ENCODE data around the gene KLRC3.
A peak's percentile ranks its signal among the peaks of the same experiment; 100 is the strongest.
"Not testable (repeated sequence)": the region's sequence is repeated elsewhere in the genome, so short reads cannot be mapped to it uniquely, and the experiment has no call there.

KLRC3 gene

DNA sequence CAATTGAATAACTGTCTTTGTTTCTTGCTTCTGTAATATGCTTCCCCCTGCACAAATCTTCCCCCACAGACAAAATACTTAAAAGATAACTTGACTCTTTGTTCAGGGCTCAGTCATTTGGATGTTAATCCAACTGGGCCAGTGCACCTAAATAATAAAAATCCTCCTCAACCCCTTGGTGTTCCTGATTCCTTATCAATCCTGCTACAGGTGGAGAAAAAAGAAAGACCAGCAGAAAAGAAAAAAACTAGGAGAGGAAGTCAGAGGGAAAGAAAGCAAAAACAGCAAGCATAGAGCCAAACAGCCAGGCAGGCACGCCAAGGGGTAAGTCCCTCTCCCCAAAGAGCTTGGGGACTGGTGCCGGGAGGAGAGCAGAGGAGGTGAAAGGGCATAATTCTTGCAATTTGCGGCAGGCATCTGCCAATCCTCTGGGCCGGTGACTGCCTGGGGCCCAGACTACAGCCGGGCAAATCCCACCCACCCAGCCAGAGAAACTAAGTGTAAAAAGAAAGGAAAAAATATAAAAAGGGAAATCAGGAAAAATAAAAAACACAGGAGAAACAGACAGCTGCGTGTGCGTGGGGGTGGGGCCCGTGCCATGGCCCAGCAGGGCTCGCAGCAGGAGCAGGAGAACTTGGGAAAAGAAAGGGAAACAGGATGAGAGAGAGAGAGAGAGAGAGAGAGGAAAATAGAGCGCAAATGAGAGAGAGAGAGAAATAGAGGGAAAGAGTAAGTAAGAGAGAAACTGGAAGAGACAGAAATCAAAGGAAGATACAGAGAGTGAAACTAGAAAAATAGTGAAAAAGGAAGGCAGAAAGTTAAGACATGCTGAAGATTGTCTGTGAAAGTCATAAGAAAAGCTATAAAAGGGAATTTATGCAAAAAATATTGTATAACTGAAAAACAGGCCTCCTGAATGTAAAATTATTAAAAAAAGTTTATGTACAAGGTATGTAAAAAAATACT lies 51.9 kb downstream of the KLRC3 start:
- no peak for DNase-seq

DNA sequence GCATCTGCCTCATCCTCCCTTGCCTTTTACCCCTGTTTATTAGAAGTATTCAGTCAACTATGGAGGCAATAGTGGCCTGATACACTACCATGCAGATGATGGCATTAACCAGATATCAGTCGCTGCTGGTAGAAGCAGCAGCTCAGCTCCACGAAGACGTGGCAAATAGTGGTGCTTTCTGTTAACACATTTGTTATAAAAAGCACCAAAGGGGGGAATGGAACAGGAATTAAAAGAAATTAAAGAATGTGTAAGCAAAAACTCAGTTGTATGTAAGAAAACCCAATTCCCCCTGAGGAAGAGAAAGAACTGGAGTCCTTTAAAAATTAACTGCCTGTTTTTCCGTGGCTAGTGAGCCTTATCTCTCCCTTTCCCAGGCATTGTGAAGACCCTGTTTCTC lies 52.7 kb downstream of the KLRC3 start:
- DNase-seq: not testable (repeated sequence)

DNA sequence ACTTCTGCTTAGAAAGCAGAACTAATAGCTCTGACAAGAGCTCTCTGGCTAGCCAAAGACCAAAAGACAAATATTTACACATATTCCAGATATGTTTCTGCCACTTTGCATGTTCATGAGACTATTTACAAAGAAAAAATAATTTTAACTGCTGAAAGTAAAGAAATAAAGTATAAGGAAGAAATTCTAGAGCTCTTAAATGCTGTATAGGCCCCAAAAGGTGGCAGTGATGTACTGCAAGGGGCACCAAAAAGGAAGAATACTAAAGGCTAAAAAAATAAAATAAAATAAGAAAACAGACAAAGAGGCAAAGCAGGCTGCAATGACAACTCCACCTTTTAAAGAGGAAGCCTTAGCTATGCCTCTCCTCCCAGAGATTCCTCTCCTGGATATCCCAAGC lies 53.5 kb downstream of the KLRC3 start:
- peak; percentile 17 for DNase-seq

DNA sequence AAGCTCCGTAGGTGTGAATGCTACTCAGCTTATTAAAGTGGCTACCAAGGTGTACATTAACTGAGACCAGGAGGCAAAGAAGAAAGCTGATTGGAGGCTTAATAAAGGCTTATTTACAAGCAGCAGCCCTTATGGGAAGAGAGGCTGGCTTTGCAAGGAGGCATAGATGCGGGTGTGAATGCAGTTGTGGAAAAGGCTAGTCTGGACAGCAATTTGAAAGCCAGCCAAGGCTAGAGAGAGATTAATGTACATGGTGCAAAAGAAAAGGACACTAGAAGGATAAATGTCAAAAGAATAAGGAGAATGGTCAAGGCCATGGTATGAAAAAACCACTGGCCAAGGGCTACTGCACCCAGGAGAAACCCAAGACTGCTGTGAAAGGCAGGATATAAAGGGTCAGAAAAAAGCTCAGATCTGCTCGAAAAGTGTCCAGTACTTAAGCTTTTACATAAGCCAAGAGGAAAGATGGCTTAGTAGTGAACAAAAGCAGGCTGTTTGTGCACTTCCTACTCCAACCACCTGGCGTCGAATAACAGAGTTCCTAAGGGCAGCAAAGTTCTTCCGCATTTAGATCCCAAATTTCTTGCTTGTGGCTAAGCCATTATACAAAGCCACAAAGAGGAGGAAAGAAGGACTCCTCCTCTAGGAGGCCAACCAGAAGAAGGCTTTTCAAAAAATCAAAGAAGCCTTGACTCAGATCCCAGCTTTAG lies 54.5 kb downstream of the KLRC3 start:
- DNase-seq: peak; percentile 71

DNA sequence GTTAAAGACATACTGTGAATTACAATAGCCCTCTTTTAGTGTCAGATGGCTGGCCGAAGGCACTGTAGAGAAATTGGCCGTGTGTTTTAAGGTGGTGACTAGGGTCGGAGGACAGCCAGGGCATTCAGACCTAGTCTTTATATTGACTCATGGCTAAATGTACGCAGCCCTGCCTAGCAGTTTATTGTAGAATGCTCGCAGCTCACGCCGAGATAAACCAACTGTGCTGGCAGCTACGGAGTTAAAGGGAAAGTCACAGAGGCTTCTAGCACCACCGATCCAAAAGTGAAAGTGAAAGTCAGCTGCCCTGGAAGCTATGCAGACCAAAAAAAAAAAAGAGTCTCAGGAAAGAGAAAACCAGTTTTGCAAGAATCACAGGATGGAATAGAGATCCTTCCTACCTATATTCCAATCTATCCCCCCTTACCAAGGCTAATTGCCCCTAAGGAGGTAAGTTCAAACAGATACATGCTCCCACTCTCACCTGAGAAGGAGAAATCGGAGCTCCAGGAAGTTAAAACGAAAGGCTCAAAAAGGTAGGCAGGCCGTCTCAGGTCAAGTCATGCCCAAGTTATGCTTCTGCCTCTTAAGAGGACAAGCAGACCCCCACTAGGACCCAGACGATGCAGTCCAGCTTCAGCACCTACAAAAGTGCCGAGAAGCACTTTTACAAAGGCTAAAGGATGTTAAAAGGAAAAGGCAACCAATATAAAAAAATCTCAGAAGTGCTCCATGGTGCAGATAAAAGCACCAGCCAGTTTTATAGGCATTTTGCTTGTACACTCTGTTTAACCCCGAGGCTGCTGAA lies 55.4 kb downstream of the KLRC3 start:
- peak; percentile 96 for DNase-seq

DNA sequence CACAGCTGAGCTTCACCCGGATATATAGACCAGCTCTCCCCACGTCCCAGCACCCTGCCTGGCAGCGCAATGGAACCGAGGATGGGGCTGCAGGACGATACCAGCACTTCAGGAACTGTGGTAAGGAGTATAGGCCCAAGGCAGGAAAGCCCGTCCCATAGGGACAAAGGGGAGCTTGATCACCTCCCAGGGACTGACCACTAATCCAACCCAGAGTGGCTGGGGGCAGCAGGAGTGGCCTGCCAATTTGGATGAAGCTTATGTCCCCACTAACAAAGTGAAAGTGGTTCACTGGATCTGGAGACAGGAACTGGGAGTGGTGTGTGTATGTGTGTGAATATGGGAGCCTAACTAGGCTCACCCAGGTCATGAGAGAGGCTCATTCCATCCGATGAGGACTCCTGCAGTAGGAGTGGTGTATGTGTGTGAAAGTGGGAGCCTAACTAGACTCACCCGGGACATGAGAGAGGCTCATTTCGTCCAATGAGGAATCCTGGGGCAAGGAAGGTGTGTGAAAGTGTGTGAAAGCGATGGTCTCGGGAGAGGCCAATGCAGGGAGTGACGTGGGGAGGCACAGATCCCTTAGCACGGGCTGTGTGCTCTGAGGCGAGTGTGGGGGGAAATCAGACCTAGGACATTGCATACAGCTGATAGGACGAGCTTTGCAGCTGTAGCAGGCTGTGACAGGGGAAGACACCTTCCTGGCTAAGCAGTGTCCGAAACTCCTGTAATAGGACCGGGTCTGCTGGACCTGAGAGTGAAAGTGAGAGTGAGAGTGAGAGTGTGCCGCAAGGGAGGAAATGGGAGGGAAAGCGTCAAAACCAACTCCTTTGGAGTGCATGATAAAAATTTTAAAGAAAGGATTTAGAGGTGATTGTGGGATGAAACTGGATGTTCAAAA lies 56.2 kb downstream of the KLRC3 start:
- DNase-seq: peak; percentile 76

- no peak for DNase-seq
Observed at GRCh38 chr12:10363658-10363913, 56.8 kb downstream of the KLRC3 start.

DNA sequence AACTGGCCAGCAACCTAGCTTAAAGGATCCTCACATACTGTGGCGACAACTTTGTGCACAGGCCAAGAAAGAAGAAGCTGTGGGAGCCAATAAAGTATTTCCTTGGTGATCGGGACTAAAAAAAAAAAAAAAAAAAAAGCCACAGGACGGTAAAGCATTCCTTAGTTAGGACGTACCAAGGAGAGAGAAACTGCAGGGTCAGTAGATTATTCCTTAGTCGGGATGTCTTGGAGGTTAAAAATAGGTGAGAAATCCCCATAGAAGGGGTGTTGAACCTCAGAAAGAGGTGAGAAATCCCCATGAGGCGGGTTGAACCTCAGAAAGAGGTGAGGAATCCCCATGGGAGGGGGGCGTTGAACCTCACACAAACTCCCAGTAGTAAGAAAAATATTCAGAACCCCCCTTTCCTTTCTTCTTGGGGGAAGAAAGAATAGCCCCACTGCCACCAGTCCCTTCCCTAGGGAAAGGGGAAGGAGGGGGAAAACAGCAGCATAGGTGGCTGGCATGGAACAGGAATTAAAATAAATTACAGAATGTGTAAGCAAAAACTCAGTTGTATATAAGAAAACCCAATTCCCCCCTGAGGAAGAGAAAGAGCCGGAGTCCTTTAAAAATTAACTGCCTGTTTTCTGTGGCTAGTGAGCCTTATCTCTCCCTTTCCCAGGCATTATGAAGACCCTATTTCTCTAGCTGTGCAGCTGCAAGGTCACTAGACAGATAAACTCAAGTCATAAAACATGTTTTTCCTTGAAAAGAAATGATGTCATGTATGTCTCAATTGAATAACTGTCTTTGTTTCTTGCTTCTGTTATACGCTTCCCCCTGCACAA lies 57.4 kb downstream of the KLRC3 start:
- DNase-seq: peak; percentile 61

GRCh38 chr12:10362325-10362724 lies 58.1 kb downstream of the KLRC3 start:
- peak; percentile 61 for DNase-seq
